Globus pallidus (tissue), 1 donor: ENCODE data around the gene CPE.
A peak's percentile ranks its signal among the peaks of the same experiment; 100 is the strongest.
"Not testable (repeated sequence)": the region's sequence is repeated elsewhere in the genome, so short reads cannot be mapped to it uniquely, and the experiment has no call there.

ENCODE experiments used
- DNase-seq: peaks from one replicate; pipeline ENCODE4 v3.0.0-alpha.2; 2015; ENCODE audit warnings: low spot score

CPE gene

GRCh38 chr4:165462009-165462408 lies 83.2 kb downstream of the CPE start:
- no peak for DNase-seq

GRCh38 chr4:165464376-165464775 lies 85.6 kb downstream of the CPE start:
- DNase-seq: peak; percentile 7

- DNase-seq: peak; percentile 53
Measured at GRCh38 chr4:165464813-165465381, 86.1 kb downstream of the CPE start.

- no peak for DNase-seq
Measured at GRCh38 chr4:165470009-165470408, 91.2 kb downstream of the CPE start.

- no peak for DNase-seq
Measured at GRCh38 chr4:165472943-165473676, 94.3 kb downstream of the CPE start.

- DNase-seq: no peak
Measured at GRCh38 chr4:165474784-165475705, 96.2 kb downstream of the CPE start.

GRCh38 chr4:165475706-165476070 lies 96.9 kb downstream of the CPE start:
- no peak for DNase-seq

GRCh38 chr4:165476214-165477098 lies 97.6 kb downstream of the CPE start:
- no peak for DNase-seq

GRCh38 chr4:165477799-165478198 lies 99.0 kb downstream of the CPE start:
- no peak for DNase-seq

GRCh38 chr4:165478260-165478659 lies 99.5 kb downstream of the CPE start:
- no peak for DNase-seq

- DNase-seq: no peak
Measured at GRCh38 chr4:165481053-165481835, 102.4 kb downstream of the CPE start.

- DNase-seq: no peak
Measured at GRCh38 chr4:165489786-165490185, 111.0 kb downstream of the CPE start.

GRCh38 chr4:165492583-165492982 lies 113.8 kb downstream of the CPE start:
- not testable (repeated sequence) for DNase-seq

GRCh38 chr4:165493359-165493758 lies 114.6 kb downstream of the CPE start:
- DNase-seq: peak; percentile 24

GRCh38 chr4:165502916-165503907 lies 124.4 kb downstream of the CPE start:
- no peak for DNase-seq

- no peak for DNase-seq
Measured at GRCh38 chr4:165504184-165504583, 125.4 kb downstream of the CPE start.

- no peak for DNase-seq
Measured at GRCh38 chr4:165505958-165506837, 127.4 kb downstream of the CPE start.

GRCh38 chr4:165506849-165507248 lies 128.0 kb downstream of the CPE start:
- no peak for DNase-seq

GRCh38 chr4:165507381-165507780 lies 128.6 kb downstream of the CPE start:
- DNase-seq: no peak
